Measurements from ENCODE around the gene IQSEC3. TPM values are rescaled to one million over a fixed set of nuclear protein-coding genes. Genes with fewer than 3 reads are reported as not detected.

IQSEC3 gene
- total and polyA plus RNA-seq, 11 donors = 0.29 to 3.2 (median 1.5) TPM

- Histone ChIP-seq H3K36me3 (no peaks in the 10 kb centered on the region), H3K9me3 (no peaks in the 10 kb centered on the region), H3K27me3 (no peaks in the 10 kb centered on the region), H3K4me3 (no peak overlapping the region), H3K4me1 (no peaks in the 10 kb centered on the region), H3K27ac (no peak overlapping the region)
- no peak for ATAC-seq
- intact Hi-C loops (cut with DNase I) = no loop called here
- WGBS, 4 donors = 81 to 88% (median 84%) methylated on average over 13 to 14 of the region's 14 CpGs
- DNase-seq = no peak
- TF ChIP-seq CTCF (IDR thresholded peaks at IDR 0.05) = no peak
- no peak for TF ChIP-seq POLR2A (IDR thresholded peaks at IDR 0.05)
Observed at GRCh38 chr12:226401-226800, 159.8 kb downstream of the IQSEC3 start.

GRCh38 chr12:227286-227915 lies 160.8 kb downstream of the IQSEC3 start:
- Histone ChIP-seq H3K27ac (no peak overlapping the region), H3K27me3 (no peaks in the 10 kb centered on the region), H3K4me1 (no peaks in the 10 kb centered on the region), H3K4me3 (no peak overlapping the region), H3K9me3 (no peaks in the 10 kb centered on the region), H3K36me3 (no peaks in the 10 kb centered on the region)
- no peak for TF ChIP-seq CTCF (IDR thresholded peaks at IDR 0.05)
- TF ChIP-seq POLR2A (IDR thresholded peaks at IDR 0.05) = no peak
- intact Hi-C loops (cut with DNase I) = no loop called here
- DNase-seq (no peak), ATAC-seq (no peak)
- WGBS, 4 donors = 88 to 100% (median 93%) methylated on average over 7 of the region's 7 CpGs

Other genes with a start within 250 kb of the IQSEC3 start
- 1 to 10 TPM in 4 of 9 donors, under 1 TPM in 4, not detected in 1; 0.63 to 3.8 (median 0.99) TPM for gene SLC6A12, start 147.4 kb downstream of the IQSEC3 start, total RNA-seq
- gene SLC6A12, start 147.4 kb downstream of the IQSEC3 start, polyA plus RNA-seq = under 1 TPM; 0.11 to 0.80 TPM
- gene SLC6A13, start 196.1 kb downstream of the IQSEC3 start, total RNA-seq = 1 to 10 TPM in 8 of 9 donors, under 1 TPM in 1; 0.87 to 4.6 (median 2.6) TPM
- 1 to 10 TPM in 1 of 2 donors, under 1 TPM in 1; 0.79 to 4.3 TPM for gene SLC6A13, start 196.1 kb downstream of the IQSEC3 start, polyA plus RNA-seq

Measured in heart left ventricle (tissue), 16 donors.